Gastrocnemius medialis (tissue), 4 donors: Measurements from ENCODE around the gene WWOX.

ENCODE experiments used
- POLR2A ChIP-seq, 2 donors: fragments of 450-650 bp; IDR thresholded peaks; one replicate each; pipeline ENCODE4 v1.6.1; 2017; ENCODE audit warnings: antibody characterized with exemption in 2 of 2, mild to moderate bottlenecking in 2 of 2, moderate library complexity in 2 of 2
- TF ChIP-seq, protein P1 (sequence below), 5 experiments: fragments of 450-650 bp in 3 of 5; fragments of 200-600 bp in 2 of 5; sonication (generic) in 2 of 5; IDR thresholded peaks in 4 of 5; conservative IDR thresholded peaks in 1 of 5; 1 replicate in 4 of 5; 2 replicates in 1 of 5; pipeline ENCODE4 v1.5.1; 2016 to 2019; ENCODE audit warnings: antibody characterized with exemption in 5 of 5, mild to moderate bottlenecking in 3 of 5, moderate library complexity in 3 of 5

DNA sequence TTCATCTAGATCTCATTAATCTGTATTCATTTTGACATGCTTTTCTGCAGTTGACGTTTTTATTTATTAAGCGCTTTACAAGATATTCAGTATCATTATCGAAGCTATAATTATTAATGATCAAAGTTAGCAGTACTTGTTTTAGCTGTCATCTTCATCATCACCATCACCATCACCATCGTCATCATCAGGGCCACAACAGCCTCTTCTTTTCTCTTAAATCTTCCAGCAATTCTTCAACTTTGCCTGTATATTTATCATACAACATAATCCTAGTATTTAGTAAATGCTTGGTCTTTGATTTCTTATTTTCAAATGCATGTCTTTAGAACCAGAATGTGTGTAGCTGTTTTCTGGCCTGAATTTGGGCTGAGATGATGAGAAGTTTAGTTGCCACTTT lies 973.1 kb downstream of the WWOX start:
- TF ChIP-seq, protein P1, sequence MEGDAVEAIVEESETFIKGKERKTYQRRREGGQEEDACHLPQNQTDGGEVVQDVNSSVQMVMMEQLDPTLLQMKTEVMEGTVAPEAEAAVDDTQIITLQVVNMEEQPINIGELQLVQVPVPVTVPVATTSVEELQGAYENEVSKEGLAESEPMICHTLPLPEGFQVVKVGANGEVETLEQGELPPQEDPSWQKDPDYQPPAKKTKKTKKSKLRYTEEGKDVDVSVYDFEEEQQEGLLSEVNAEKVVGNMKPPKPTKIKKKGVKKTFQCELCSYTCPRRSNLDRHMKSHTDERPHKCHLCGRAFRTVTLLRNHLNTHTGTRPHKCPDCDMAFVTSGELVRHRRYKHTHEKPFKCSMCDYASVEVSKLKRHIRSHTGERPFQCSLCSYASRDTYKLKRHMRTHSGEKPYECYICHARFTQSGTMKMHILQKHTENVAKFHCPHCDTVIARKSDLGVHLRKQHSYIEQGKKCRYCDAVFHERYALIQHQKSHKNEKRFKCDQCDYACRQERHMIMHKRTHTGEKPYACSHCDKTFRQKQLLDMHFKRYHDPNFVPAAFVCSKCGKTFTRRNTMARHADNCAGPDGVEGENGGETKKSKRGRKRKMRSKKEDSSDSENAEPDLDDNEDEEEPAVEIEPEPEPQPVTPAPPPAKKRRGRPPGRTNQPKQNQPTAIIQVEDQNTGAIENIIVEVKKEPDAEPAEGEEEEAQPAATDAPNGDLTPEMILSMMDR (IDR thresholded peaks at IDR 0.05 in 4 of 5, conservative IDR thresholded peaks at IDR 0.05 in 1 of 5) = no peak
- TF ChIP-seq POLR2A (IDR thresholded peaks at IDR 0.05) = no peak
